Astrocyte of the hippocampus (primary cell): ENCODE results near the gene SCRT2.
"Not testable (repeated sequence)": the region's sequence is repeated elsewhere in the genome, so short reads cannot be mapped to it uniquely, and the experiment has no call there.

ENCODE experiments used
- DNase-seq: peaks from one replicate; pipeline ENCODE4 v3.0.0; 2011; ENCODE audit warnings: low read depth, low spot score

SCRT2 gene

GRCh38 chr20:675453-676314, at the start of gene SCRT2:
SCRT2 (minus strand) TSS chr20:675802; CDS start chr20:675601, 201 bp downstream.
- DNase-seq, result peak; percentile 95

GRCh38 chr20:724797-725196, 49.2 kb upstream of the SCRT2 start:
- not testable (repeated sequence) for DNase-seq

GRCh38 chr20:723756-724155, 48.2 kb upstream of the SCRT2 start:
- DNase-seq, result no peak

- DNase-seq, result no peak
These were observed 47.4 kb upstream of the SCRT2 start for GRCh38 chr20:722822-723644.

GRCh38 chr20:721876-722275, 46.3 kb upstream of the SCRT2 start:
- DNase-seq, result no peak

- DNase-seq, result no peak
These were observed 44.2 kb upstream of the SCRT2 start for GRCh38 chr20:719816-720215.

- no peak for DNase-seq
These were observed 43.5 kb upstream of the SCRT2 start for GRCh38 chr20:719068-719467.

GRCh38 chr20:717832-718231, 42.2 kb upstream of the SCRT2 start:
- DNase-seq, result no peak

- DNase-seq, result no peak
These were observed 41.7 kb upstream of the SCRT2 start for GRCh38 chr20:717271-717670.

- no peak for DNase-seq
These were observed 38.9 kb upstream of the SCRT2 start for GRCh38 chr20:714453-714852.

GRCh38 chr20:711576-711975, 36.0 kb upstream of the SCRT2 start:
- no peak for DNase-seq

- no peak for DNase-seq
These were observed 35.3 kb upstream of the SCRT2 start for GRCh38 chr20:710780-711450.

- DNase-seq, result no peak
These were observed 34.6 kb upstream of the SCRT2 start for GRCh38 chr20:709991-710779.

GRCh38 chr20:709423-709822, 33.8 kb upstream of the SCRT2 start:
- DNase-seq, result no peak

- no peak for DNase-seq
These were observed 33.4 kb upstream of the SCRT2 start for GRCh38 chr20:708956-709355.

- DNase-seq, result no peak
These were observed 32.0 kb upstream of the SCRT2 start for GRCh38 chr20:707451-708110.

- DNase-seq, result no peak
These were observed 30.8 kb upstream of the SCRT2 start for GRCh38 chr20:706366-706885.

- no peak for DNase-seq
These were observed 29.1 kb upstream of the SCRT2 start for GRCh38 chr20:704726-705125.

- DNase-seq, result no peak
These were observed 27.8 kb upstream of the SCRT2 start for GRCh38 chr20:703426-703825.

- no peak for DNase-seq
These were observed 27.4 kb upstream of the SCRT2 start for GRCh38 chr20:703006-703405.
